Ovary (tissue), 9 donors: Measurements from ENCODE around the gene PRDX5. TPM values are rescaled to one million over a fixed set of nuclear protein-coding genes. Genes with fewer than 3 reads are reported as not detected.

Source experiments
- DNase-seq, 5 donors: peaks; one replicate each; pipeline ENCODE4 v3.0.0-alpha.2; 2019 to 2020
- H3K27ac ChIP-seq, 2 donors: fragments of 200-600 bp; one replicate each; pipeline versions ENCODE4 v1.5.1 to v1.8.0; 2019 to 2022
- H3K27me3 ChIP-seq: fragments of 200-600 bp; one replicate; pipeline ENCODE4 v1.8.0; 2022
- H3K36me3 ChIP-seq: fragments of 200-600 bp; sonication (generic); one replicate; pipeline ENCODE4 v1.5.1; 2019
- H3K4me1 ChIP-seq: one replicate; pipeline ENCODE4 v1.8.1; 2013; ENCODE audit warnings: mild to moderate bottlenecking, moderate library complexity; ENCODE audit not compliant: insufficient read depth
- H3K4me3 ChIP-seq: fragments of 200-600 bp; sonication (generic); one replicate; pipeline ENCODE4 v1.5.1; 2017
- H3K9me3 ChIP-seq, 2 donors: fragments of 200-600 bp in 1 of 2; sonication (generic) in 1 of 2; one replicate each; pipeline versions ENCODE4 v1.5.1 to v1.8.1; 2013 to 2019; ENCODE audit warnings: mild to moderate bottlenecking in 1 of 2, moderate library complexity in 1 of 2
- CTCF ChIP-seq, 3 donors: fragments of 450-650 bp in 2 of 3; fragments of 200-600 bp in 1 of 3; IDR thresholded peaks; one replicate each; pipeline versions ENCODE4 v1.5.1 to v1.8.0; 2016 to 2022; ENCODE audit warnings: antibody characterized with exemption in 3 of 3, mild to moderate bottlenecking in 1 of 3
- EP300 ChIP-seq: sonication (generic); formaldehyde crosslinking; IDR thresholded peaks from one replicate; pipeline ENCODE4 v1.6.1; 2017; ENCODE audit warnings: antibody characterized with exemption
- POLR2A ChIP-seq: fragments of 450-650 bp; IDR thresholded peaks from one replicate; pipeline ENCODE4 v1.6.1; 2017; ENCODE audit warnings: antibody characterized with exemption, mild to moderate bottlenecking, moderate library complexity
- WGBS, 3 donors: extraction: QIAGEN DNeasy Blood & Tissue Kit in 1 of 3; methylation state at CpG; one replicate each; pipeline versions ENCODE4 v1.1.5 to v1.1.7; 2013 to 2017; 5-methylcytosine and 5-hydroxymethylcytosine counted together
- intact Hi-C, 4 donors: fragments of 100-400 bp; cut with DNase I; formaldehyde crosslinking; loops; one replicate each; pipeline versions ENCODE4 v1.11.0 to v1.15.1; 2022 to 2023
- polyA plus RNA-seq, 2 donors: library from polyadenylated mRNA; stranded (reverse); fragments of 200-250 nt in 1 of 2; fragments of 350-450 nt in 1 of 2; fragmentation: Illumina TruSeq in 1 of 2; extraction: RNeasy Lipid Tissue Mini Kit (QIAGEN cat#74804) in 1 of 2; gene quantifications; one replicate each; pipeline ENCODE4 v1.2.3, GENCODE V29; 2013 to 2014
- total RNA-seq, 7 donors: library from RNA; depleted of rRNA in 2 of 7; stranded (reverse); fragments of >200 nt in 2 of 7; fragmentation: NEBNext Ultra II Directional in 3 of 7; extraction: Animal tissue kit (Norgen Biotek cat#: 25700) in 3 of 7; gene quantifications; one replicate each; pipeline versions ENCODE4 v1.1.0 to v1.2.4, GENCODE V29; 2016 to 2023
- donor health status: DM: no; HTN: no; CAD: no; lungs with moderate emphysema.
- donor health status: DM: no; HTN: no; CAD: no.
- donor health status: Bipolar disorder and iron deficiency.
- donor health status: DM: yes; HTN: yes; CAD: no.
- donor health status: DM: no; HTN: no; CAD: no.
- donor health status: DM: yes; HTN: yes; CAD: no.

Gene PRDX5
- total and polyA plus RNA-seq, 9 donors, result 160 to 400 (median 225) TPM

- Histone ChIP-seq H3K36me3 (no peaks in the 10 kb centered on the region), H3K9me3 (no peaks in the 10 kb centered on the region), H3K27ac (peak within 1 kb of the TSS; percentile 81 to 99), H3K4me3 (peak within 1 kb of the TSS; percentile 65), H3K4me1 (peaks cover 9% of the 10 kb centered on the region), H3K27me3 (no peaks in the 10 kb centered on the region)
- 0% methylated on average over 42 to 43 of the region's 43 CpGs for WGBS, 3 donors
- TF ChIP-seq POLR2A (peak; percentile 96), CTCF (IDR thresholded peaks at IDR 0.05) (no peak), EP300 (peak; percentile 84)
- intact Hi-C loops, result loop anchor here in 1 of 4 donors (5.0 kb wide), 1 partner anchor 40 kb away; the partner anchor contains the start of gene RPS6KA4
- DNase-seq, result peak; percentile 93 to 98 (median 94)
Observed at GRCh38 chr11:64317325-64317960, 478 bp upstream of the PRDX5 start, which contains the start of gene TRMT112. TRMT112 (minus strand) TSS chr11:64317559; CDS start chr11:64317526, 33 bp downstream.

GRCh38 chr11:64318766-64319761 lies 1.1 kb downstream of the PRDX5 start:
- TF ChIP-seq EP300 (no peak), POLR2A (no peak), CTCF (IDR thresholded peaks at IDR 0.05) (no peak)
- H3K27me3 ChIP-seq, result no peaks in the 10 kb centered on the region
- WGBS, 3 donors, result 24 to 30% (median 24%) methylated on average over 15 to 19 of the region's 19 CpGs
- intact Hi-C loops, result loop anchor here in 1 of 4 donors (5.0 kb wide), 1 partner anchor 38 kb away; the partner anchor contains the start of gene RPS6KA4
- H3K4me1 ChIP-seq, result peaks cover 9% of the 10 kb centered on the region
- peak in 4 of 5 donors; percentile 54 to 66 (median 64) for DNase-seq
- no peaks in the 10 kb centered on the region for H3K9me3 ChIP-seq
- no peaks in the 10 kb centered on the region for H3K36me3 ChIP-seq
- H3K27ac ChIP-seq, result peak overlapping the region; percentile 58 to 99
- peak overlapping the region; percentile 65 for H3K4me3 ChIP-seq

GRCh38 chr11:64320556-64320955 lies 2.6 kb downstream of the PRDX5 start:
- H3K4me3 ChIP-seq, result no peak overlapping the region
- TF ChIP-seq POLR2A, result no peak
- no peak for TF ChIP-seq CTCF (IDR thresholded peaks at IDR 0.05)
- TF ChIP-seq EP300, result no peak
- H3K36me3 ChIP-seq, result no peaks in the 10 kb centered on the region
- no peaks in the 10 kb centered on the region for H3K27me3 ChIP-seq
- DNase-seq, result peak in 1 of 5 donors; percentile 32
- no peaks in the 10 kb centered on the region for H3K9me3 ChIP-seq
- no peak overlapping the region for H3K27ac ChIP-seq
- intact Hi-C loops, result no loop called here
- WGBS, 3 donors, result 90 to 93% (median 90%) methylated on average over 7 of the region's 7 CpGs
- H3K4me1 ChIP-seq, result peaks cover 9% of the 10 kb centered on the region

- 60 to 68% (median 65%) methylated on average over 5 of the region's 5 CpGs for WGBS, 3 donors
- TF ChIP-seq EP300, result no peak
- intact Hi-C loops, result no loop called here
Observed at GRCh38 chr11:64321026-64321425, 3.1 kb downstream of the PRDX5 start.

More at GRCh38 chr11:64321026-64321425, 3.1 kb downstream of the PRDX5 start:
- Histone ChIP-seq H3K36me3 (no peaks in the 10 kb centered on the region), H3K4me1 (peaks cover 9% of the 10 kb centered on the region), H3K27ac (no peak overlapping the region), H3K27me3 (no peaks in the 10 kb centered on the region), H3K4me3 (no peak overlapping the region), H3K9me3 (no peaks in the 10 kb centered on the region)
- DNase-seq, result no peak
